DMS53 treated with DMSO at 0.1 percent for 48 hours (cell line): Measurements from ENCODE around the gene MPL.

Experiments
- DNase-seq: peaks from one replicate; lab custom pipeline; 2025; ENCODE audit not compliant: unreplicated experiment; lab: John Stamatoyannopoulos, UW

The MPL gene

DNA sequence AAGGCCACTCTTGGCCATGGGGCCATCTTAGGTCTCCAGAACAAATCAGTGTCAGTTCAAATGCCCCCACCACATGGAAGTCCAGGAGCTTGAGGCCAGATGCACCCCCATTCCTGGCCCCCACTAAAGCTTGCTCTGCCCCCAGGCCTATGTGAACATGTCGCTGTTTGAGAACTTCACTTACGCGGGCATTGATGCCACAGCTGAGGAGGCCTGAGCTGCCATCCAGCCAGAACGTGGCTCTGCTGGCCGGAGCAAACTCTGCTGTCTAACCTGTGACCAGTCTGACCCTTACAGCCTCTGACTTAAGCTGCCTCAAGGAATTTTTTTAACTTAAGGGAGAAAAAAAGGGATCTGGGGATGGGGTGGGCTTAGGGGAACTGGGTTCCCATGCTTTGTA lies 15.1 kb upstream of the MPL start:
- no peak for DNase-seq

DNA sequence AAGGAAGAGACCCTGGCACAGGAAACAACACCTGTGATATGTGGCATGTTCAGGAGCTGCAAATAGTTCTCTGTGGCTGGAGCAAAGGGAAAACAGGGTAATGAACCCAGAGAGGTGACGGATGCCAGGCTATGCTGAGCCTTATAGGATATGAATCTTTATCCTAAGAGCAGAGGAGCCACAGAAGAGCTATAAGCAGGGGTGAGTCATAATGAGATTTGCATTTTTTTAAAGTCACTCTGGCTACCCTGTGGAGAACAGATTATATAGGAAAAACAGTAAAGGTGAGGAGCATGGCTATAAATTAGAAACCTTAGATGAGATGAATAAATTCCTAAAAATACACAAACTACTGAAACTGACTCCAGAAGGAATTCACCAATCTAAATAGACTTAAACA lies 12.8 kb upstream of the MPL start:
- DNase-seq, result no peak

DNA sequence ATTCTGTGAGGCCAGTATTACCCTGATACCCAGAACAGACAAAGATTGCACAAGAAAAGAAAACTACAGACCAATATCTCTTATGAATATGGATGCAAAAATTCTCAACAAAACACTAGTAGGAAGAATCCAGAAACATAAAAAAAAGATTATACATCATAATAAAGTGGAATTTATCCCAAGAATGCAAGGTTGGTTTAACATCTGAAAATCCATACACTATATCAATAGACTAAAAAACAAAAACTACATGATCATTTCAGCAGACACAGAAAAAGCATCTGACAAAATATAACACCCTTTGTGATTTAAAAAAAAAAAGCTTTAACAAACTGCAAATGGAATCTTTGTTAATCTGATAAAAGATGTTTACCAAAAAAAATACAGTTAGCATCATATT lies 12.2 kb upstream of the MPL start:
- no peak for DNase-seq

DNA sequence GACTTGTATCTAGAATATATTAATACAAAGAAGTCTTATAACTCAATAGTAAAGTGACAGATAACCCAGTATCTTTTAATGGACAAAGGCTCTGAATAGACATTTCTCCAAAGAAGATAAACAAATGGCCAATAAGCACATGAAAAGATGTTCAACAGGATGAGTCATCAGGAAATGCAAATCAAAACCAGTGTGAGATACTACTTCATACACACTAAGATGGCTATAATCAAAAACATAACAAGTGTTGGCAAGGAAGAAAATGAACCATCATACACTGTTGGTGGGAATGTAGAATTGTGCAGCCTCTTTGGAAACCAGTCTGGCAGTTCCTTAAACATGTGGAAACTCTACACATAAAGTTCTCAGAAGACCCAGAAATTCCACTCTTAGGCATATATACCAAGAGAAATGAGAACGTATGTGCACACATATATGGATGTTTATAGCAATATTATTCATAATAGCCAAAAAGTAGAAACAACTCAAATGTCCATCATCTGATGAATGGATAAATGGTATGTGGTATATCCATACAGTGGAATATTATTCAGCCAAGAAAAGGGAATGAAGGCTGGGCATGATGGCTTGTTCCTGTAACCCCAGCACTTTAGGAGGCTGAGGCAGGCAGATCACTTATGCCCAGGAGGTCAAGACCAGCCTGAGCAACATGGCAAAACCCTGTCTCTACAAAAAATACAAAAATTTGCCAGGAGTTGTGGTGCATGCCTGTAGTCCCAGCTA lies 9.9 kb upstream of the MPL start:
- DNase-seq, result peak; percentile 9

DNA sequence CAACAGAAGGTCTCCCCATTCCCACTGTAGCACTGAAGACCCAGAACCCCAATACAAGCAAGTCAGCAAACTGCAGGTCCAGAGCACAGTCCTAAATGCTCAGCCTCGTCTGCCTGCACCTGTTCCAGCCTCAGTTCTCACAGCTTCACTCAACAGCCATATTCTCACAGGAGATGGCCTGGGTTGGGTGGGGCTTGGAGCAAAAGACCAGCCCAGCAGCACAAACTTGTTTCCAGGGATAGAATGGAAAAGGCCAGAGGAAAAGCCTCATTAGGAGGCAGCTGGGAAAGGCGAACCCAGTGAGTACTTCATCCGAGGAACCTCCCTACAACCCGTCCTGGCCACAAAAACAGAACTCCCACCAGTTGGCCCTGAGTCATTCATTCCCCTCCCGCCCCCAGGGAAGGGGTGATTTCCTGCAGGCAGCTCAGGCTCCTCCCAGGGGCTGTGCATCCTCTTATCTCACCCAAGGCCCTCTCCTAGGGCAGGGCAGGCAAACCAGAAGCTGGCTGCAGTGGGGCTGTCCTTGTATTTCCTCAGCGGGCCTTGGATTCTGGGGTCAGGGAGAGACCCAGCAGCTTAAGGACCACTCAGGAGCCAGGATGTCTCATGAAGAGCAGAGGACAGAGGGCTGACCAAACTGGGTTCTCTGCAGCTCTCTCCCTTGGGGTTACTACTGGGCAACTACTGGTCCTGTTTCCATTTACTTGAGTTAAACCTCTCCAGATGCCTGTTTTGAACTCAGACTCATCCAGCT lies 7.4 kb upstream of the MPL start:
- DNase-seq, result no peak

DNA sequence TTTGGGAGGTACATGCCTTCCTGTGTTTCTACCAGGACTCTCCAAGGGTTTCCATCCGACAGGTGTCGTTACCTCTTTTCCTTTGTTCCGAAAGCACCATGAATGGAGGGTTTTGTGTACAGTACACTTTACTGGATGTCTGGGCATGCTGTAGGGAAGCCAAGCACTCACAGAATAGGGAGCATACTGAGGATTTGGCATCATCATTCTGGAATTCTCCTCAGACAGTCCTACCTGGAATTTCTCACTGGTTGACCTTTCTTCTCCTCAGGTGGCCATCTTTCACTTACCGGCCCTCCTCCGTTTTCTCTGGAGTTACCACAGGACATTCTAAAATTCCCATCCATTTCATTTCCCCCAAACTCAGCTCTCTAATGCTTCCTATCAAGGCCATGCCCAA lies 5.9 kb upstream of the MPL start:
- DNase-seq, result no peak

DNA sequence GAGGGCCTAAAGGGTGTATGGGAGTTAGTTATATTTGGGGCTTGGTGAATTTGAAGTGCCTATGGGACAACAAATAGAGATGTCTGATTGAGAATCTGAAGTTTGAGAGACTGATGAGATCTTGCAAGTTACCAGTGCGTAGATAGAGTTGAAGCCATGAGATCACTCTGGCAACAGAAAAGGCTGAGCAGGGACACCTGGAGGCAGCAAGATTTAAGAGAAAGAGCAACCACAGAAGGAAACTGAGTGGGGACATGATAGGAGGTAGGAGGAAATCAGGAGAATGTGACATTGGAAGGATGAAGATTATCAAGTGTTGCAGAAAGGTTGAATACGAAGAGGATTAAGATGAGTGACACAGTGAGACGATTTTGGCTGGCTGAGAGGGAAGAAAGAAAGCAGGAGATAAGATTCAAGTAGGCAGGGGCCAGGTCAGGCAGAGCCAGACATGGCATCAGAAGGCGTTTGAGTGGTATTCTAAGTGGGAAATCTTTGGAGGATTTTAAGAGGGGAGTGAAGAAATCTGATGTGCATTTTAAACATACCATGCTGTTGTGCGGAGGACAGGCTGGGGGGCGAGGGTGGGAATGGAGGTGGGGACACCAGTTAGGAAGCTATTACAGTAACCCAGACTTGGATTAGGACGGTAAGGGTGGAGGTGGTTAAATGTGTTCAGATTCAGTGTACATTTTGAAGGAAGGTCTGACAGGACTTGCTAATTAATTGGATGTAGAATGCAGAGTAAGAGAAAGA lies 3.0 kb upstream of the MPL start:
- DNase-seq, result no peak

DNA sequence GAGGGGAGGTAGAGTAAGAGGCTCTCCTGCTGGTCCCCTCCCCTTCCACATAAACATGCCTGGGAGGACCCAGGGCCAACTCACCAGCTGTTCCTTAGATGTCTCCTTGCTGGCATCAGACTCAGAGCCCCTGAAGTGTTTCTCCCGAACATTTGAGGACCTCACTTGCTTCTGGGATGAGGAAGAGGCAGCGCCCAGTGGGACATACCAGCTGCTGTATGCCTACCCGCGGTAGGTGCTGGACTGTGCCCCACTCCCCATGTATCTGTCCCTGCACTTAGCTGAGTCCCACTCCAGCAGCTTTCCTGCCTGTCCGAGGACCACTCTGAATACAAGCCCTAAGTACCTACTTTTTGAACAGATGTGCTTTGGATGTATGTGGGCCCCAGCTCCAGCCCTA lies 383 bp downstream of the MPL start:
- DNase-seq, result no peak

DNA sequence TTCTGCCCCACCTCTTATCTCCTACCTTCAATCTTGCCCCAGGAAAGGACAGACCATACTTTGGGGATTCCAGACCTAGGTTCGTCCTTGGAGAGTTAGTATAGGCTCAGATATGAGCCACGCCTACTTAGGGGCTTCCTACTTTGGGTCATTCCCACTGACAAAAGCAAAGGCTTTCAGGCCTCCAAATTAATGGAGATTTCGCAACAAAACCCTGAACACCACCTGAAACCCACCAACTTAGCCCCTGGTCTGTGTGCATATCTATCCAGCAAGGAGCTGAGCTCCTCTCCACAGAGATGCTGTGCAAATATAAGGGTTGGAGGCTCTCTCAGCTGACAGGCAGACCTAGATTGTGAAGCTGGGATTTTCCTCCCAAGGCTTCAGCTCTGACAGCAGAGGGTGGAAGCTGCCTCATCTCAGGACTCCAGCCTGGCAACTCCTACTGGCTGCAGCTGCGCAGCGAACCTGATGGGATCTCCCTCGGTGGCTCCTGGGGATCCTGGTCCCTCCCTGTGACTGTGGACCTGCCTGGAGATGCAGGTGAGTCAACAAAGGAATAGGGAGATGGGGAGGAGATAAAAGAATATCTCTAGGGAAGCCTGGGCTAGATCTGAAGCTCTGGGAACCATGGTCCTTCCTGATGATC lies 2.1 kb downstream of the MPL start:
- no peak for DNase-seq

DNA sequence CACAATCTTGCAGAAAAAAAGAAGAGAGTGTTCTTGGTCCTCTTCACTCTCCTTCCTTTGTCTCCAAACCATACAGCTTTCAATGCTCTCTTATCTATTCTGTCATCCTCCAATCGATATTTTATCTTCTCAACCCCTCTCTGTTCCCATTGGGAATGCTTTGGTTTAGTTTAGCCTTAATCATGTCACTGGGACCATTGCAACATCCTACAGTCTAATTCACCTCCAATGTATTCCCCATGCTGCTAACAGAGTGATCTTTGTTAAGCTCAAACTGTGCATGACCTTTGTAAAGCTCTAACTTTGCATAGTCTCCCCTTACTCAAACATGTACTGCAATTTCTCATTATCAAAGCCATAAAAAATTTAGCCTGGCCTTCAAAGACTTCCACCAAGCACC lies 2.9 kb downstream of the MPL start:
- DNase-seq, result no peak

DNA sequence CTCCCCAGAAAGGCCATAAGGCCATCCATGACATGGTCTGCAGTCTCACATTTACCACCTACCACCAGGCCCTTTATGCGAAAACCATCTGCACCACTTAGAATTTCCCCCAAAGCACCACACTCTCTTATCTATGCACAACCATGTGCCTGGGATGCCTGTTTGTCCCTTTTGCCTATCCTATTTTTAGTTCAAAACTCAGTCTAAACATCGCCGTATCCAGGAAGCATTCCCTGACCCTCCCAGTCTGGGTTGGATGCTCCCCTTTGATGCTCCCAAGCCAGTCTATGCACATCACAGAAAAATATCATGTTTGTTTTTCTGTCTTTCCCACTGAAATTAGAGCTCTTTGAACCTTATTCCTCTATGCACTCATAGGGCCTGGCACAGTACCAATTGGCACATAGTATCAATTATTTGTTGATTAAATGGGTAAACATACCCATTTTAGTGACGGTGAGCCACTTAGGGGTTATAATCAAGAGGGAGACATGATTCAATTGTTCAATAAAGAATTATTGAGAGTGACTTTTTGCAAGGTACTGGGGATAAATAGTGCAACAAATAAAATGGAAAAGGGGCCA lies 6.7 kb downstream of the MPL start:
- no peak for DNase-seq

DNA sequence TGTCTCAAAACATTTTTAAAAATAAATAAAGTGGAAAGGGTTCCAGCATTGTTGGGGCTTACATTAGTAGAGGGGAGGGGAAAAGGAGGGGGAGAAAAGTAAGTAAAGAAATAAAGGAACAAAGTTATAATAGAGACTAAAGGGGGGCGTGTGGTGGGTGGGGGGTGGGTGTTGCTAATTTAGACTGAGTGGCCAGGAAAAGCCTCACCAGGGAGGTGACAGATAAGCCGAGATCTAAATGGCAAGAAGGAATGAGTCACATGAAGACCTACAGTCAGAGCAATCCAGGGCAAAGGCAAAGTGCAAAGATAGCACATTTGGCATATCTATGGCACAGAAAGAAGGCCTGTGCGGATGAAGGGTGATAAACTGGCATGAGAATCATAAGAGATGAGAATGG lies 7.5 kb downstream of the MPL start:
- no peak for DNase-seq

DNA sequence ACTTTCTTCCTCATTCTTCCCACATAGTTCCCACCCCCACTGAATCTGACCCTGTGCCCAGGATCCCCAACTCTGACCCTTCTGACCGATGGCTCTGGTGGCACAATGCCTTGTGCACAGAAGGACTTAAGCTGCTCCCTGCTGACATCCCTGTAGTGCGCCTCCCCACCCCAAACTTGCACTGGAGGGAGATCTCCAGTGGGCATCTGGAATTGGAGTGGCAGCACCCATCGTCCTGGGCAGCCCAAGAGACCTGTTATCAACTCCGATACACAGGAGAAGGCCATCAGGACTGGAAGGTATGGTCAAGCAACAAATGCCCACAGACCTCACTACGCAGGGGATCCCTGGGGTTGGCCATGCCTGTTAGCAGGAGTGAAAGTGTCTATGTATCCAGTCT lies 9.0 kb downstream of the MPL start:
- DNase-seq, result no peak

DNA sequence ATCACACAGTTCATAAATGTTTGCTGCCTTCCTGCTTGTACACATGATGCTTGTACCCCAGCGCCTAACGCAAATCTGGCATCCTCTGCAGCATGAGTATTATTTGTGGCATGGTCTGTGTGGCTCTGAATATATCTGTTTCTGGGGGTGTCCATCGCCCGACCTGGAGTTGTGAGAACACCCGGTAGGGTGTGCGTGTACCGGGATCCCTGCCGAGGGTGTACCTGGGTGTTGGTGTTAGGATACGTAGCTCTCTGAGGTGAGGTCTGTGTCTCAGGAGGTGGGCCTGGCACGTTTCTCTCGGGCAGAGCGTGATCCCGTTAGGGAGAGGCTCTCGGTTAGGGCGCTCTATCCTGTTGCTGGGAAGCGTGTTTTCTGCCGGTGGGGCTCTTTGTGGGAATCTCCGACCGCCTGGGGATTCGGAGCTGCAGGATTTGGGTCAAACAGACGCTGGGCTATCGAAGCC lies 10.8 kb downstream of the MPL start:
- DNase-seq, result peak; percentile 76

DNA sequence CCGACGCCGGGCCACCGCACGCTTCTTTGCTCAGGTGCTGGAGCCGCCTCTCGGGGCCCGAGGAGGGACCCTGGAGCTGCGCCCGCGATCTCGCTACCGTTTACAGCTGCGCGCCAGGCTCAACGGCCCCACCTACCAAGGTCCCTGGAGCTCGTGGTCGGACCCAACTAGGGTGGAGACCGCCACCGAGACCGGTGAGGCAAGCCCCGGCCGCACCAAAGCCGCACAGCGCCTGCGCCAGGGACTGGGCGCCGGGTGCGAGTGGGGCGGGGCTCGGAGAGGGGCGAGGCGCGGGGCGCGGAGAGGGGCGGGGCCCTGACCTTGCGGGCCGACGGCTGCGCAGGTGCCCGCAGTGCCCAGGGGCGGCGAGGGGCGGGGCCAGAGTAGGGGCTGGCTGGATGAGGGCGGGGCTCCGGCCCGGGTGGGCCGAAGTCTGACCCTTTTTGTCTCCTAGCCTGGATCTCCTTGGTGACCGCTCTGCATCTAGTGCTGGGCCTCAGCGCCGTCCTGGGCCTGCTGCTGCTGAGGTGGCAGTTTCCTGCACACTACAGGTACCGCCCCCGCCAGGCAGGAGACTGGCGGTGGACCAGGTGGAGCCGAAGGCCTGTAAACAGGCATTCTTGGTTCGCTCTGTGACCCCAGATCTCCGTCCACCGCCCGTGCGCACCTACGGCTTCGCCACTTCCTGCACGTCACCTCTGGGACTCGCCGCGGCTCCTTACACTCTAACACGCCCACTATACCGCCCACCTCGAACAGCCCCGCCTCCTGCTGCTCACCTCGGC lies 11.4 kb downstream of the MPL start:
- DNase-seq, result peak; percentile 92

DNA sequence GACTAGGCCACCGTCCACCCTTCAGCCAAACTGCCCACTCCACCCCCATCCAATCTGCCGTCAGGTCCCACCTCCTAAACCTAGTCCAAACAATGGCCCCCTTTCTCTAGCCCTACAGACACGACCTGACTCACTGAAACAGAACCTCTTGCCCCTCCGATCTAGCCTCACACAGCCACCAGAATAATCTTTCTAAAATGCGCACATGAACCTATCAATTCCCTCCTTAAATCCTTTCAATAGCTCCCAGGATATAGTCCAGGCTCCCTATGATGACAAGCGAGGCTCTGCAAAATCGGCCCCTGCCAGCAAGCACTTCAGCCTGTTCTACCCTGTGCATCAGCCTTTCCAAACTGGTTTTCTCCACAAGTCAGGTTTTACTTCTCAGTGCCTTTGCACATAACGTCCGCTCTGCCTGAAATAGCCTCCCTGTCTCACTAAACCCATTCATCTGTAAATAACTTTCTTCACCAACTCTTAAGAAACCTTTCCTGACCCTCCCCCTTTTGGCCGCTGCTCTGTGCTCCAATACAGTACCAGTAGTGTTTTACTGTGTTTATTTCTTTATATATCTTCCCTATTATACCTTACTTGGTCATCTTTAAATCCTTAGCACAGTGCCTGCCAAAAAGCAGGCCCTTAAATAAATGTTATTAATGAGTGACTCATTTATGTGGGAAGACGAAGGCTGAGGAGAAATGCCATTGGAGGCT lies 12.1 kb downstream of the MPL start:
- DNase-seq, result peak; percentile 46

DNA sequence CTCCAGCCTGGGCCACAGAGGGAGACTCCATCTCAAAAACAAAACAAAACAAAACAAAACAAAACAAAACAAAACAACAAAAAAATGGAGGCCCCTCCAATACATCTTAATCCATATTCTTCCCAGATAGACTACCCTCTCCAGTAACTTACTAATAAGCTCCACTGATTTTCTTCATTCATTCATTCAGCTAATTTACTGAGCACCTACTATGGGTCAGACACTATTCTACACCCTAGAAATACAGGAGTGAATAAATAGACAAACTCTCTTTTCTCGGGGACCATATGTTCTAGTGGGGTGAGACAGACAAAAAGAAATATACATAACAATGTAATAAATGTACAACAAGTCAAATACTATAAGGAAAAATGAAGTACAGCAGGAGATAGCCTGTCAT lies 13.4 kb downstream of the MPL start:
- no peak for DNase-seq

DNA sequence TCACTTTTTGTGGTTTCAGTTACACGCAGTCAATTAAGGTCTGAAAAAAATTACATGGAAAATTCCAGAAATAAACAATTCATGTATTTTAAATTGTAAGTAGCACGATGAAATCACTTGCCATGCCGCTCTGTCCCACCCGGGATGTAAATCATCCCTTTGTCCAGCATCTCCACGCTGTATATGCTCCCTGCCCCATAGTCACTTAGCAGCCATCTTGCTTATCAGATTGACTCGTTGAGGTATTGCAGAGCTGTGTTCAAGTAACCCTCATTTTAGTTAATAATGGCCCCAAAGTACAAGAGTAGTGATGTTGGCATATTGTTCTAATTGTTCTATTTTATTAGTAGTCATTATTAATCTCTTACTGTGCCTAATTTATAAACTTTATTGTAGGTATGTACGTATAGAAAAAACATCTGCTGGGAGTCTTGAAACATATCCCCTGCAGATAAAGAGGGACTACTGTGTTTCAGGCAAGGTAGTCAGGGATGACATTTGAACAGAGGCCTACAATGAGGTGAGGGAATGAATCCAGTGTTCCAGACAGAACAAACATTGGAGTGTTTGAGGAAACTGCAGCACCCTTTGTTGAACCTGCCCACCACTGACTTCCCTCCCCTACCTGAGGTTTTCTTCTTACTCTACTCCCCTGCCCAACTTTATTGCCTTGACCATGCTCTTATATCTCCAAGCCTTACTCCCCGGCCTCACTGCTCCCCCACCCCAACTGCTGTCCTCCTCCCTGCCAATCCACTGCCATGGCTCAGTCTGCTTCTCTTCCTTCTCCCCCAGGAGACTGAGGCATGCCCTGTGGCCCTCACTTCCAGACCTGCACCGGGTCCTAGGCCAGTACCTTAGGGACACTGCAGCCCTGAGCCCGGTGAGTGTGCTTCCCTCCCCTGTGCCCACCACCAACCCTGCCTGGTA lies 14.1 kb downstream of the MPL start:
- DNase-seq, result no peak

DNA sequence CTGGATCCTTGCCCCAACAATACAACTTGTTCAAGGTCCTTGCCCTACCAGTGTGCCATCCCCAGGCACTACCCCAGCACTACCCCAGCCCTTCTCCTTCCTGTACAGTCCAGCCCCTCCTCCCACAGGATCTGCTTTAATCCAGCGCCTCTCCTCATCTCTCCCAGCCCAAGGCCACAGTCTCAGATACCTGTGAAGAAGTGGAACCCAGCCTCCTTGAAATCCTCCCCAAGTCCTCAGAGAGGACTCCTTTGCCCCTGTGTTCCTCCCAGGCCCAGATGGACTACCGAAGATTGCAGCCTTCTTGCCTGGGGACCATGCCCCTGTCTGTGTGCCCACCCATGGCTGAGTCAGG lies 14.7 kb downstream of the MPL start:
- no peak for DNase-seq
